ENCODE data around the gene LGALS9. TPM values are rescaled to one million over a fixed set of nuclear protein-coding genes. Genes with fewer than 3 reads are reported as not detected.

Gene LGALS9
- total and polyA plus RNA-seq, 9 of the 15 experiments (the other 6 are each of a cell fraction or from before 2014, with no cell fraction given): 0.45 to 6.9 (median 2.8) TPM

- in situ Hi-C loops (cut with MboI): loop anchor here (10.0 kb wide), 1 partner anchor 357 kb away; no protein-coding TSS in a partner anchor
- H3K36me3 ChIP-seq (ENCODE audit: control insufficient read depth, insufficient read depth, low read length): peaks cover 73% of the 10 kb centered on the region
- BruUV-seq (replicated peaks): no TSS peak
These were observed 29.0 kb upstream of the LGALS9 start for GRCh38 chr17:27601975-27602302.

More at GRCh38 chr17:27601975-27602302, 29.0 kb upstream of the LGALS9 start:
- intact Hi-C loops (cut with micrococcal nuclease): loop anchor here (1.0 to 2.0 kb wide), 7 partner anchors 33 to 357 kb away; no protein-coding TSS in a partner anchor
- ATAC-seq (no peak; the same call in 2 of the 3 replicates), DNase-seq (ENCODE audit: extremely low read depth in 1 of 4, low spot score in 3 of 4) (peak in 1 of 4 experiments; percentile 21), FAIRE-seq (no peak)
- no peaks in the 10 kb centered on the region; the same call in 2 of the 3 replicates for H3K79me2 ChIP-seq (ENCODE audit: control insufficient read depth, insufficient read depth, low read length)
- peak overlapping the region; percentile 71; the same call in 1 of the 2 replicates for H3K4me2 ChIP-seq (ENCODE audit: insufficient read depth, low read length)
- ChIA-PET POLR2A (interaction anchor here (0.6 to 1.2 kb wide), 6 partner anchors 12 to 307 kb away, joined by 3 to 5 read pairs (median 4); no protein-coding TSS in a partner anchor), CTCF (ENCODE audit: low intra/inter-chr PET ratio) (interaction anchor here (0.6 to 5.1 kb wide), 10 partner anchors 49 to 631 kb away, joined by 3 to 60 read pairs (median 8); no protein-coding TSS in a partner anchor)
- 0 out of 3 replicates have a peak, but pooled peaks of 1 of the 2 experiments have one; percentile 3 for TF ChIP-seq CBX3 (IDR thresholded peaks at IDR 0.05; ENCODE audit: borderline replicate concordance in 1 of 2, low read length in 2 of 2)
- TF ChIP-seq ZEB2 (IDR thresholded peaks at IDR 0.05): no peak
- TF ChIP-seq SOX6 (IDR thresholded peaks at IDR 0.05): peak; percentile 5; the same call in 1 of the 2 replicates
- TF ChIP-seq NFATC3 (IDR thresholded peaks at IDR 0.05): 0 out of 2 replicates have a peak, but pooled peaks have one; percentile 7
- no peak for TF ChIP-seq GTF3C2 (IDR thresholded peaks at IDR 0.05; ENCODE audit: borderline replicate concordance, extremely low read depth, insufficient read length)
- TF ChIP-seq TCF7 (IDR thresholded peaks at IDR 0.05; ENCODE audit: borderline replicate concordance): no peak
- 0 out of 2 replicates have a peak, but pooled peaks have one; percentile 29 for TF ChIP-seq ELF1 (tag; IDR thresholded peaks at IDR 0.05)
- peak; percentile 14; the same call in 1 of the 2 replicates for TF ChIP-seq NFRKB (IDR thresholded peaks at IDR 0.05; ENCODE audit: low read depth)
- TF ChIP-seq ZNF668 (CRISPR knock-in tag; IDR thresholded peaks at IDR 0.05): 0 out of 2 replicates have a peak, but pooled peaks have one; percentile 15
- TF ChIP-seq MYC (IDR thresholded peaks at IDR 0.05; ENCODE audit: low read depth, low read length): no peak
- 0 out of 2 replicates have a peak, but pooled peaks have one; percentile 47 for TF ChIP-seq MYC (CRISPR knock-in tag; IDR thresholded peaks at IDR 0.05; ENCODE audit: borderline replicate concordance, low read depth)
- TF ChIP-seq NKRF (IDR thresholded peaks at IDR 0.05; ENCODE audit: borderline replicate concordance): 0 out of 2 replicates have a peak, but pooled peaks have one; percentile 23
- TF ChIP-seq AFF1 (IDR thresholded peaks at IDR 0.05; ENCODE audit: low read depth in 1 of 2, partially characterized antibody in 2 of 2): peak in 1 of 2 experiments; percentile 19
- 33% methylated on average over 2 of the region's 2 CpGs for WGBS (ENCODE audit: insufficient coverage, low coverage, missing lambda C conversion rate)
- peak overlapping the region; percentile 92 for H3K27ac ChIP-seq (ENCODE audit: extremely low read depth, low read depth, low read length)
- no peaks in the 10 kb centered on the region for H3K9me1 ChIP-seq (ENCODE audit: control insufficient read depth, insufficient read depth, low read length)
- H3K9ac ChIP-seq (ENCODE audit: insufficient read depth in 1 of 2, low read depth in 2 of 2, low read length in 2 of 2): peak overlapping the region; percentile 70 to 72
- no peaks in the 10 kb centered on the region for H4K20me1 ChIP-seq (replicated peaks; ENCODE audit: control insufficient read depth, insufficient read depth, low read length)
- no peak overlapping the region for H3K4me3 ChIP-seq
- peak overlapping the region; percentile 53 for H2AFZ ChIP-seq (ENCODE audit: low read depth, low read length)
- H3K9me3 ChIP-seq (replicated peaks; ENCODE audit: control insufficient read depth, insufficient read depth, low read depth, low read length): no peaks in the 10 kb centered on the region
- H3K27me3 ChIP-seq (ENCODE audit: control insufficient read depth in 2 of 2, insufficient read depth in 2 of 2, low read length in 2 of 2): no peaks in the 10 kb centered on the region
- peaks cover 38 to 46% of the 10 kb centered on the region in 2 experiments for H3K4me1 ChIP-seq (replicated peaks in 1 of 2; ENCODE audit: control insufficient read depth in 2 of 2, insufficient read depth in 2 of 2, low read length in 2 of 2)
